ENCODE results near the gene FAM193A. TPM values are rescaled to one million over a fixed set of nuclear protein-coding genes. Genes with fewer than 3 reads are reported as not detected.

FAM193A gene
- total and polyA plus RNA-seq, 2 donors (not counting 1 experiment from before 2014, with no cell fraction given), result 16.0 to 62.7 TPM

DNA sequence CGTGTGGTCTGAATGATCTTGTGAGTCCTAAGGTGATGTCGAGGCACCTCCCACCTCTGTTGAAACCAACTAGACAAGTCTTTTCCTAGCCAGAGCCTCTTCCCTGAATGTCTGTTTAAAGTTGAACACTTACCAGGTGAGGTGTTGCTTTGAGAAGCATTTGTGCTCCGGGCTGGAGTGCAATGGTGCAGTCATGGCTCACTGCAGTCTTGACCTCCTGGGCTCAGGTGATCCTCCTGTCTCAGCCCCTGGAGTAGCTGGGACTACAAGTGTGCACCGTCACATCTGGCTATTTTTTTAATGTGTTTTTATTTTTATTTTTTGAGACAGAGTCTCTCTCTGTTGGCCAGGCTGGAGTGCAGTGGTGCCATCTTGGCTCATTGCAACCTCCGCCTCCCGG lies 49.5 kb upstream of the FAM193A start:
- H3K4me3 ChIP-seq (ENCODE audit: control extremely low read depth in 1 of 5, extremely low read depth in 1 of 5, insufficient read depth in 1 of 5, low read depth in 2 of 5, low read length in 4 of 5), result peak overlapping the region in 2 of 5 experiments; percentile 3 to 37
- CTCF ChIA-PET, result interaction anchor here (1.0 to 5.3 kb wide), 5 partner anchors 9 to 267 kb away, joined by 3 to 29 read pairs (median 3); partner anchors contain the start of gene RNF4

GRCh38 chr4:2487632-2488031 lies 48.8 kb upstream of the FAM193A start:
- H3K9me3 ChIP-seq (ENCODE audit: control extremely low read depth in 1 of 3, control insufficient read depth in 2 of 3, insufficient read depth in 1 of 3, low read length in 2 of 3), result no peaks in the 10 kb centered on the region
- H3K4me1 Mint-ChIP-seq, result peaks cover 69% of the 10 kb centered on the region
- peaks cover 97% of the 10 kb centered on the region for H4K20me1 ChIP-seq (ENCODE audit: control insufficient read depth, insufficient read depth, low read length, poor library complexity, severe bottlenecking)
- no peaks in the 10 kb centered on the region for H3K27me3 ChIP-seq (replicated peaks in 1 of 4; ENCODE audit: control extremely low read depth in 1 of 4, control insufficient read depth in 3 of 4, insufficient read depth in 4 of 4, low read length in 3 of 4)
- peaks cover 53 to 66% of the 10 kb centered on the region in 2 donors for H3K4me1 ChIP-seq (ENCODE audit: control insufficient read depth in 2 of 2, insufficient read depth in 2 of 2, low read length in 2 of 2)
- ATAC-seq (ENCODE audit: low read depth) (peak; percentile 26), DNase-seq (peak; percentile 40)
- no peak for TF ChIP-seq EZH2 (IDR thresholded peaks at IDR 0.05; ENCODE audit: borderline replicate concordance, insufficient read depth, low read depth, low read length, poor library complexity, severe bottlenecking)
- TF ChIP-seq, protein P1, sequence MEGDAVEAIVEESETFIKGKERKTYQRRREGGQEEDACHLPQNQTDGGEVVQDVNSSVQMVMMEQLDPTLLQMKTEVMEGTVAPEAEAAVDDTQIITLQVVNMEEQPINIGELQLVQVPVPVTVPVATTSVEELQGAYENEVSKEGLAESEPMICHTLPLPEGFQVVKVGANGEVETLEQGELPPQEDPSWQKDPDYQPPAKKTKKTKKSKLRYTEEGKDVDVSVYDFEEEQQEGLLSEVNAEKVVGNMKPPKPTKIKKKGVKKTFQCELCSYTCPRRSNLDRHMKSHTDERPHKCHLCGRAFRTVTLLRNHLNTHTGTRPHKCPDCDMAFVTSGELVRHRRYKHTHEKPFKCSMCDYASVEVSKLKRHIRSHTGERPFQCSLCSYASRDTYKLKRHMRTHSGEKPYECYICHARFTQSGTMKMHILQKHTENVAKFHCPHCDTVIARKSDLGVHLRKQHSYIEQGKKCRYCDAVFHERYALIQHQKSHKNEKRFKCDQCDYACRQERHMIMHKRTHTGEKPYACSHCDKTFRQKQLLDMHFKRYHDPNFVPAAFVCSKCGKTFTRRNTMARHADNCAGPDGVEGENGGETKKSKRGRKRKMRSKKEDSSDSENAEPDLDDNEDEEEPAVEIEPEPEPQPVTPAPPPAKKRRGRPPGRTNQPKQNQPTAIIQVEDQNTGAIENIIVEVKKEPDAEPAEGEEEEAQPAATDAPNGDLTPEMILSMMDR (IDR thresholded peaks at IDR 0.05), result no peak
- H3K4me3 Mint-ChIP-seq, result peak overlapping the region; percentile 63
- H3K27ac Mint-ChIP-seq, result peak overlapping the region; percentile 85
- ChIA-PET POLR2A (no interaction called here), CTCF (interaction anchor here (1.0 to 5.3 kb wide), 3 partner anchors 9 to 268 kb away, joined by 3 to 26 read pairs (median 3); partner anchors contain the start of gene RNF4)
- H3K4me2 ChIP-seq (replicated peaks; ENCODE audit: low read depth, low read length, poor library complexity, severe bottlenecking), result peak overlapping the region; percentile 52
- H3K4me3 ChIP-seq (ENCODE audit: control extremely low read depth in 1 of 5, extremely low read depth in 1 of 5, insufficient read depth in 1 of 5, low read depth in 2 of 5, low read length in 4 of 5), result peak overlapping the region in 1 of 5 experiments; percentile 7
- no peak overlapping the region for H2AFZ ChIP-seq (ENCODE audit: insufficient read depth, low read depth, low read length, poor library complexity, severe bottlenecking)
- H3K36me3 ChIP-seq (replicated peaks in 1 of 2; ENCODE audit: control extremely low read depth in 1 of 2, control insufficient read depth in 1 of 2, extremely low read depth in 1 of 2, insufficient read depth in 2 of 2, low read length in 1 of 2), result peaks cover 0 to 36% of the 10 kb centered on the region in 2 experiments
- H3K27me3 Mint-ChIP-seq, result no peaks in the 10 kb centered on the region
- H3K9ac ChIP-seq (ENCODE audit: low read length), result no peak overlapping the region
- peak overlapping the region in 1 of 2 donors; percentile 89 for H3K27ac ChIP-seq (ENCODE audit: low read length in 2 of 2)
- WGBS (ENCODE audit: insufficient coverage), result 52% methylated on average over 3 of the region's 6 CpGs
- H3K79me2 ChIP-seq (ENCODE audit: control insufficient read depth, insufficient read depth, low read length), result peaks cover 96% of the 10 kb centered on the region
- no peaks in the 10 kb centered on the region for H3K9me3 Mint-ChIP-seq (ENCODE audit: insufficient read depth)
- intact Hi-C loops (cut with micrococcal nuclease), result loop anchor here (10.0 kb wide), 2 partner anchors 357 to 447 kb away; partner anchors contain the start of gene ADD1

More for the DNA sequence above, 49.5 kb upstream of the FAM193A start:
- H3K79me2 ChIP-seq (ENCODE audit: control insufficient read depth, insufficient read depth, low read length), result peaks cover 96% of the 10 kb centered on the region
- peaks cover 97% of the 10 kb centered on the region for H4K20me1 ChIP-seq (ENCODE audit: control insufficient read depth, insufficient read depth, low read length, poor library complexity, severe bottlenecking)
- H3K4me3 Mint-ChIP-seq, result peak overlapping the region; percentile 72
- ATAC-seq (ENCODE audit: low read depth) (no peak), DNase-seq (no peak)
- peaks cover 75% of the 10 kb centered on the region for H3K4me1 Mint-ChIP-seq
- 92% methylated on average over 4 of the region's 6 CpGs for whole genome bisulfite sequencing (ENCODE audit: insufficient coverage)
- H3K27ac Mint-ChIP-seq, result peak overlapping the region; percentile 85
- H3K27me3 ChIP-seq (replicated peaks in 1 of 4; ENCODE audit: control extremely low read depth in 1 of 4, control insufficient read depth in 3 of 4, insufficient read depth in 4 of 4, low read length in 3 of 4), result no peaks in the 10 kb centered on the region
- no peak overlapping the region for H2AFZ ChIP-seq (ENCODE audit: insufficient read depth, low read depth, low read length, poor library complexity, severe bottlenecking)
- H3K4me1 ChIP-seq (ENCODE audit: control insufficient read depth in 2 of 2, insufficient read depth in 2 of 2, low read length in 2 of 2), result peaks cover 60 to 73% of the 10 kb centered on the region in 2 donors
- H3K9me3 ChIP-seq (ENCODE audit: control extremely low read depth in 1 of 3, control insufficient read depth in 2 of 3, insufficient read depth in 1 of 3, low read length in 2 of 3), result no peaks in the 10 kb centered on the region
- peak overlapping the region; percentile 76 to 89 for H3K27ac ChIP-seq (ENCODE audit: low read length in 2 of 2)
- intact Hi-C loops (cut with micrococcal nuclease), result loop anchor here (10.0 kb wide), 2 partner anchors 358 to 448 kb away; partner anchors contain the start of gene ADD1
- peaks cover 0 to 30% of the 10 kb centered on the region in 2 experiments for H3K36me3 ChIP-seq (replicated peaks in 1 of 2; ENCODE audit: control extremely low read depth in 1 of 2, control insufficient read depth in 1 of 2, extremely low read depth in 1 of 2, insufficient read depth in 2 of 2, low read length in 1 of 2)
- H3K9me3 Mint-ChIP-seq (ENCODE audit: insufficient read depth), result no peaks in the 10 kb centered on the region
- H3K27me3 Mint-ChIP-seq, result no peaks in the 10 kb centered on the region
- POLR2A ChIA-PET, result no interaction called here
- no peak for TF ChIP-seq EZH2 (IDR thresholded peaks at IDR 0.05; ENCODE audit: borderline replicate concordance, insufficient read depth, low read depth, low read length, poor library complexity, severe bottlenecking)
- TF ChIP-seq, protein P1 (IDR thresholded peaks at IDR 0.05), result no peak
- H3K4me2 ChIP-seq (replicated peaks; ENCODE audit: low read depth, low read length, poor library complexity, severe bottlenecking), result peak overlapping the region; percentile 74
- peak overlapping the region; percentile 36 for H3K9ac ChIP-seq (ENCODE audit: low read length)

All from B cell (primary cell).